ENCODE data around the gene KISS1.

KISS1 gene

GRCh38 chr1:204225841-204226735, 29.8 kb upstream of the KISS1 start:
- Mint-ChIP-seq H3K4me3 (no peak overlapping the region), H3K4me1 (ENCODE audit: low read depth in 2 of 2) (no peaks in the 10 kb centered on the region), H3K27me3 (peaks cover 15 to 19% of the 10 kb centered on the region in 2 donors), H3K9me3 (no peaks in the 10 kb centered on the region), H3K27ac (no peak overlapping the region), H3K36me3 (ENCODE audit: insufficient read depth) (no peaks in the 10 kb centered on the region)
- no peak for DNase-seq
- ATAC-seq (replicated peaks), result no peak

- Mint-ChIP-seq H3K27ac (no peak overlapping the region), H3K4me3 (no peak overlapping the region), H3K4me1 (ENCODE audit: low read depth in 2 of 2) (no peaks in the 10 kb centered on the region), H3K36me3 (ENCODE audit: insufficient read depth) (no peaks in the 10 kb centered on the region), H3K9me3 (no peaks in the 10 kb centered on the region), H3K27me3 (peaks cover 12 to 31% of the 10 kb centered on the region in 2 donors)
- ATAC-seq (replicated peaks) (no peak), DNase-seq (no peak)
These were observed 28.4 kb upstream of the KISS1 start for GRCh38 chr1:204224655-204225054.

- ATAC-seq (replicated peaks) (no peak), DNase-seq (no peak)
- no peaks in the 10 kb centered on the region for H3K36me3 Mint-ChIP-seq (ENCODE audit: insufficient read depth)
- H3K4me3 Mint-ChIP-seq, result no peak overlapping the region
- H3K4me1 Mint-ChIP-seq (ENCODE audit: low read depth in 2 of 2), result peaks cover 4 to 8% of the 10 kb centered on the region in 2 donors
- H3K27ac Mint-ChIP-seq, result no peak overlapping the region
- peaks cover 12 to 31% of the 10 kb centered on the region in 2 donors for H3K27me3 Mint-ChIP-seq
- no peaks in the 10 kb centered on the region for H3K9me3 Mint-ChIP-seq
These were observed 27.0 kb upstream of the KISS1 start for GRCh38 chr1:204223129-204223860.

- H3K4me3 Mint-ChIP-seq, result no peak overlapping the region
- H3K9me3 Mint-ChIP-seq, result no peaks in the 10 kb centered on the region
- H3K27me3 Mint-ChIP-seq, result peaks cover 17 to 31% of the 10 kb centered on the region in 2 donors
- H3K4me1 Mint-ChIP-seq (ENCODE audit: low read depth in 2 of 2), result peaks cover 4 to 11% of the 10 kb centered on the region in 2 donors
- ATAC-seq (replicated peaks) (no peak), DNase-seq (no peak)
- no peaks in the 10 kb centered on the region for H3K36me3 Mint-ChIP-seq (ENCODE audit: insufficient read depth)
- H3K27ac Mint-ChIP-seq, result no peak overlapping the region
These were observed 26.4 kb upstream of the KISS1 start for GRCh38 chr1:204222764-204223055.

- Mint-ChIP-seq H3K4me1 (ENCODE audit: low read depth in 2 of 2) (peaks cover 4 to 12% of the 10 kb centered on the region in 2 donors), H3K36me3 (ENCODE audit: insufficient read depth) (no peaks in the 10 kb centered on the region), H3K9me3 (no peaks in the 10 kb centered on the region), H3K27ac (no peak overlapping the region), H3K4me3 (no peak overlapping the region), H3K27me3 (peaks cover 19 to 31% of the 10 kb centered on the region in 2 donors)
- ATAC-seq (replicated peaks) (no peak), DNase-seq (no peak)
These were observed 25.9 kb upstream of the KISS1 start for GRCh38 chr1:204222006-204222763.

GRCh38 chr1:204221271-204221670, 25.0 kb upstream of the KISS1 start:
- Mint-ChIP-seq H3K27me3 (peaks cover 19 to 31% of the 10 kb centered on the region in 2 donors), H3K4me3 (no peak overlapping the region), H3K9me3 (no peaks in the 10 kb centered on the region), H3K4me1 (ENCODE audit: low read depth in 2 of 2) (peaks cover 4 to 12% of the 10 kb centered on the region in 2 donors), H3K27ac (no peak overlapping the region), H3K36me3 (ENCODE audit: insufficient read depth) (no peaks in the 10 kb centered on the region)
- DNase-seq (no peak), ATAC-seq (replicated peaks) (no peak)

GRCh38 chr1:204219971-204220616, 23.8 kb upstream of the KISS1 start:
- ATAC-seq (replicated peaks), result no peak

GRCh38 chr1:204218552-204218951, 22.3 kb upstream of the KISS1 start:
- peak; percentile 52 for ATAC-seq (replicated peaks)
- Mint-ChIP-seq H3K36me3 (ENCODE audit: insufficient read depth) (no peaks in the 10 kb centered on the region), H3K27ac (peak overlapping the region in 1 of 2 donors; percentile 59), H3K4me3 (no peak overlapping the region), H3K4me1 (ENCODE audit: low read depth in 2 of 2) (peaks cover 8 to 18% of the 10 kb centered on the region in 2 donors), H3K27me3 (peaks cover 25 to 31% of the 10 kb centered on the region in 2 donors), H3K9me3 (no peaks in the 10 kb centered on the region)
- DNase-seq, result no peak

More at GRCh38 chr1:204219971-204220616, 23.8 kb upstream of the KISS1 start:
- Mint-ChIP-seq H3K4me1 (ENCODE audit: low read depth in 2 of 2) (peaks cover 4 to 12% of the 10 kb centered on the region in 2 donors), H3K27ac (no peak overlapping the region), H3K9me3 (no peaks in the 10 kb centered on the region), H3K27me3 (peaks cover 19 to 31% of the 10 kb centered on the region in 2 donors), H3K4me3 (no peak overlapping the region), H3K36me3 (ENCODE audit: insufficient read depth) (no peaks in the 10 kb centered on the region)
- DNase-seq, result no peak

- no peak overlapping the region for H3K4me3 Mint-ChIP-seq
- ATAC-seq (replicated peaks), result no peak
These were observed 21.3 kb upstream of the KISS1 start for GRCh38 chr1:204217648-204218000.

GRCh38 chr1:204216880-204217647, 20.8 kb upstream of the KISS1 start:
- ATAC-seq (replicated peaks), result no peak
- H3K36me3 Mint-ChIP-seq (ENCODE audit: insufficient read depth), result no peaks in the 10 kb centered on the region
- H3K27me3 Mint-ChIP-seq, result peaks cover 19 to 24% of the 10 kb centered on the region in 2 donors
- peaks cover 8 to 18% of the 10 kb centered on the region in 2 donors for H3K4me1 Mint-ChIP-seq (ENCODE audit: low read depth in 2 of 2)
- H3K27ac Mint-ChIP-seq, result no peak overlapping the region
- H3K4me3 Mint-ChIP-seq, result no peak overlapping the region
- no peaks in the 10 kb centered on the region for H3K9me3 Mint-ChIP-seq
- no peak for DNase-seq

More at GRCh38 chr1:204217648-204218000, 21.3 kb upstream of the KISS1 start:
- Mint-ChIP-seq H3K9me3 (no peaks in the 10 kb centered on the region), H3K27ac (no peak overlapping the region), H3K27me3 (peaks cover 24 to 25% of the 10 kb centered on the region in 2 donors), H3K4me1 (ENCODE audit: low read depth in 2 of 2) (peaks cover 8 to 18% of the 10 kb centered on the region in 2 donors), H3K36me3 (ENCODE audit: insufficient read depth) (no peaks in the 10 kb centered on the region)
- no peak for DNase-seq

- Mint-ChIP-seq H3K4me3 (no peak overlapping the region), H3K9me3 (no peaks in the 10 kb centered on the region), H3K36me3 (ENCODE audit: insufficient read depth) (no peaks in the 10 kb centered on the region), H3K27me3 (peaks cover 12 to 18% of the 10 kb centered on the region in 2 donors), H3K4me1 (ENCODE audit: low read depth in 2 of 2) (peaks cover 8 to 18% of the 10 kb centered on the region in 2 donors), H3K27ac (no peak overlapping the region)
- ATAC-seq (replicated peaks) (no peak), DNase-seq (no peak)
These were observed 19.9 kb upstream of the KISS1 start for GRCh38 chr1:204216236-204216635.
